H1 (cell line): ENCODE results near the gene RGS3. TPM values are rescaled to one million over a fixed set of nuclear protein-coding genes. Genes with fewer than 3 reads are reported as not detected.

Experiments
- CTCF ChIA-PET: fragments of 300-600 bp; sonication (Branson Sonifier 250); formaldehyde crosslinking; loops from one replicate; lab custom pipeline; 2021; ENCODE audit not compliant: partially characterized antibody; lab: Charles Lee
- POLR2A ChIA-PET: fragments of 300-600 bp; sonication (Branson Sonifier 250); formaldehyde crosslinking; loops from one replicate; lab custom pipeline; 2021; ENCODE audit warnings: inconsistent platforms; ENCODE audit not compliant: partially characterized antibody; lab: Charles Lee
- DNase-seq, 2 experiments: peaks; one replicate each; pipeline versions ENCODE4 v3.0.0 to v3.0.0-alpha.2; 2010 to 2022; ENCODE audit warnings: low spot score in 2 of 2, low read depth in 1 of 2, mixed read lengths in 1 of 2
- FAIRE-seq: peaks from 2 replicates; lab custom pipeline; 2011; peaks lifted over from hg19 to GRCh38; lab: Jason Lieb, UNC
- H2AFZ ChIP-seq: 2 replicates; pipeline ENCODE4 v1.8.1; 2012; ENCODE audit warnings: low read length, inconsistent platforms
- H2AK5ac ChIP-seq: 2 replicates; pipeline ENCODE4 v1.6.1; 2013; ENCODE audit warnings: low read depth, low read length
- H2BK120ac ChIP-seq: replicated peaks from 2 replicates; pipeline ENCODE3; 2013; ENCODE audit warnings: low read depth, low read length, inconsistent platforms
- H2BK12ac ChIP-seq: 2 replicates; pipeline ENCODE4 v1.6.1; 2013; ENCODE audit warnings: low read depth, low read length
- H2BK15ac ChIP-seq: 2 replicates; pipeline ENCODE4 v1.6.1; 2013; ENCODE audit warnings: low read length
- H2BK20ac ChIP-seq: 2 replicates; pipeline ENCODE4 v1.6.1; 2013; ENCODE audit warnings: low read length
- H2BK5ac ChIP-seq: 2 replicates; pipeline ENCODE4 v1.6.1; 2013; ENCODE audit warnings: low read depth, low read length
- H3K14ac ChIP-seq: 2 replicates; pipeline ENCODE4 v1.6.1; 2013; ENCODE audit warnings: inconsistent platforms; ENCODE audit not compliant: insufficient read length
- H3K18ac ChIP-seq: 2 replicates; pipeline ENCODE4 v1.6.1; 2013; ENCODE audit warnings: low read length; ENCODE audit errors: extremely low read depth
- H3K23ac ChIP-seq: 2 replicates; pipeline ENCODE4 v1.6.1; 2013; ENCODE audit warnings: inconsistent platforms; ENCODE audit not compliant: insufficient read length
- H3K23me2 ChIP-seq: 2 replicates; pipeline ENCODE4 v1.6.1; 2013; ENCODE audit warnings: low read depth, low read length
- H3K27ac ChIP-seq: 2 replicates; pipeline ENCODE4 v1.6.1; 2011; ENCODE audit warnings: low read depth, low read length, inconsistent platforms
- H3K27me3 ChIP-seq, 4 experiments: replicated peaks in 1 of 4; 1 replicate in 1 of 4; 2 replicates in 3 of 4; pipeline versions ENCODE4 v1.6.1 to v1.8.1; 2011 to 2013; ENCODE audit warnings: low read length in 3 of 4, mild to moderate bottlenecking in 3 of 4, inconsistent platforms in 2 of 4, mixed read lengths in 2 of 4, moderate library complexity in 1 of 4; ENCODE audit not compliant: control insufficient read depth in 3 of 4, insufficient read depth in 3 of 4; ENCODE audit errors: extremely low read depth in 1 of 4
- H3K36me3 ChIP-seq, 4 experiments: 2 replicates each; pipeline versions ENCODE4 v1.6.1 to v1.8.1; 2011 to 2013; ENCODE audit warnings: mild to moderate bottlenecking in 4 of 4, low read length in 3 of 4, moderate library complexity in 2 of 4, control low read depth in 1 of 4, inconsistent platforms in 1 of 4; ENCODE audit not compliant: insufficient read depth in 4 of 4, control insufficient read depth in 2 of 4
- H3K4ac ChIP-seq: replicated peaks from 2 replicates; pipeline ENCODE3; 2013; ENCODE audit warnings: low read length, low read depth, mixed read lengths, inconsistent platforms; ENCODE audit not compliant: insufficient read length
- H3K4me1 ChIP-seq, 4 experiments: replicated peaks in 1 of 4; 1 replicate in 1 of 4; 2 replicates in 3 of 4; pipeline versions ENCODE4 v1.6.1 to v1.8.1; 2011 to 2013; ENCODE audit warnings: low read length in 3 of 4, inconsistent platforms in 2 of 4, mixed read lengths in 1 of 4; ENCODE audit not compliant: insufficient read depth in 4 of 4, control insufficient read depth in 3 of 4
- H3K4me2 ChIP-seq, 2 experiments: 2 replicates each; pipeline versions ENCODE4 v1.6.1 to v1.8.1; 2011 to 2013; ENCODE audit warnings: low read depth in 2 of 2, low read length in 2 of 2, control low read depth in 1 of 2, inconsistent platforms in 1 of 2, mild to moderate bottlenecking in 1 of 2; ENCODE audit not compliant: insufficient read depth in 1 of 2
- H3K4me3 ChIP-seq, 4 experiments: fragments of 200-600, 300-600 bp in 1 of 4; sonication (generic), shearing (Covaris generic), sonication (Bioruptor Twin) in 1 of 4; 2 replicates each; pipeline versions ENCODE4 v1.5.1 to v1.8.1; 2011 to 2016; ENCODE audit warnings: low read length in 4 of 4, low read depth in 3 of 4, control low read depth in 2 of 4, inconsistent platforms in 2 of 4, mild to moderate bottlenecking in 2 of 4, mixed read lengths in 1 of 4, moderate library complexity in 1 of 4; ENCODE audit not compliant: insufficient read depth in 2 of 4; ENCODE audit errors: extremely low read depth in 1 of 4
- H3K56ac ChIP-seq: replicated peaks from 2 replicates; pipeline ENCODE3; 2013; ENCODE audit warnings: low read depth, mild to moderate bottlenecking, mixed read lengths, low read length, inconsistent platforms; ENCODE audit not compliant: insufficient read length
- H3K79me1 ChIP-seq: 2 replicates; pipeline ENCODE4 v1.6.1; 2013; ENCODE audit warnings: low read depth, low read length, control low read depth
- H3K79me2 ChIP-seq, 2 experiments: 2 replicates each; pipeline versions ENCODE4 v1.6.1 to v1.8.1; 2012 to 2013; ENCODE audit warnings: low read length in 2 of 2, mild to moderate bottlenecking in 2 of 2, inconsistent platforms in 1 of 2; ENCODE audit not compliant: insufficient read depth in 2 of 2, control insufficient read depth in 1 of 2
- H3K9ac ChIP-seq, 4 experiments: replicated peaks in 1 of 4; 1 replicate in 1 of 4; 2 replicates in 3 of 4; pipeline versions ENCODE4 v1.6.1 to v1.8.1; 2011 to 2013; ENCODE audit warnings: low read depth in 3 of 4, low read length in 3 of 4, control low read depth in 2 of 4, mild to moderate bottlenecking in 2 of 4, moderate library complexity in 2 of 4, inconsistent platforms in 1 of 4; ENCODE audit errors: extremely low read depth in 1 of 4
- H3K9me3 ChIP-seq, 2 experiments: 2 replicates each; pipeline versions ENCODE4 v1.6.1 to v1.8.1; 2012 to 2013; ENCODE audit warnings: mild to moderate bottlenecking in 2 of 2, moderate library complexity in 2 of 2, control low read depth in 1 of 2, inconsistent platforms in 1 of 2, low read depth in 1 of 2, low read length in 1 of 2, mixed read lengths in 1 of 2; ENCODE audit not compliant: insufficient read depth in 2 of 2
- H4K20me1 ChIP-seq, 2 experiments: replicated peaks in 1 of 2; 2 replicates each; pipeline versions ENCODE3 to v1.8.1; 2011 to 2013; ENCODE audit warnings: inconsistent platforms in 2 of 2, low read length in 2 of 2, mild to moderate bottlenecking in 1 of 2; ENCODE audit not compliant: insufficient read depth in 2 of 2, control insufficient read depth in 1 of 2
- H4K5ac ChIP-seq: 2 replicates; pipeline ENCODE4 v1.6.1; 2013; ENCODE audit warnings: low read length, low read depth, mixed read lengths, inconsistent platforms; ENCODE audit not compliant: insufficient read length
- H4K8ac ChIP-seq: 2 replicates; pipeline ENCODE4 v1.8.0; 2013; ENCODE audit warnings: mild to moderate bottlenecking, moderate library complexity, low read length, inconsistent platforms; ENCODE audit not compliant: insufficient read depth; ENCODE audit errors: extremely low read depth
- H4K91ac ChIP-seq: replicated peaks from 2 replicates; pipeline ENCODE3; 2013; ENCODE audit warnings: low read length, mixed read lengths, inconsistent platforms; ENCODE audit not compliant: insufficient read length
- BACH1 ChIP-seq: IDR thresholded peaks from 2 replicates; pipeline ENCODE4 v1.6.1; 2012; ENCODE audit warnings: low read length, improper control_type of control experiment
- BRCA1 ChIP-seq: IDR thresholded peaks from 2 replicates; pipeline ENCODE4 v1.6.1; 2012; ENCODE audit warnings: low read depth, low read length, improper control_type of control experiment
- CBX5 ChIP-seq: fragments of 300-800, 300-1000 bp; sonication (generic); IDR thresholded peaks from 2 replicates; pipeline ENCODE4 v1.7.1; 2016; ENCODE audit warnings: antibody characterized with exemption, low read length, low read depth
- CBX8 ChIP-seq: fragments of 300-800, 300-1000 bp; sonication (generic); IDR thresholded peaks from 2 replicates; pipeline ENCODE4 v1.7.1; 2016; ENCODE audit warnings: low read depth, low read length, borderline replicate concordance
- HDAC6 ChIP-seq: IDR thresholded peaks from one replicate; pipeline ENCODE4 v1.7.1; 2012; ENCODE audit warnings: low read depth, mild to moderate bottlenecking, inconsistent platforms, low read length, moderate library complexity
- KDM5A ChIP-seq: fragments of 200-600 bp; IDR thresholded peaks from 2 replicates; pipeline ENCODE4 v1.7.1; 2012; ENCODE audit warnings: mild to moderate bottlenecking, low read length, inconsistent platforms, mixed read lengths
- PHF8 ChIP-seq: fragments of 200-600 bp; sonication (generic); conservative IDR thresholded peaks from 2 replicates; pipeline ENCODE4 v1.7.1; 2012; ENCODE audit warnings: low read depth, mild to moderate bottlenecking, inconsistent platforms, low read length, moderate library complexity
- SAP30 ChIP-seq: fragments of 300-600 bp; sonication (generic); IDR thresholded peaks from 2 replicates; pipeline ENCODE4 v1.7.1; 2012; ENCODE audit warnings: low read length, moderate library complexity, mild to moderate bottlenecking, inconsistent platforms; ENCODE audit not compliant: insufficient read depth, insufficient replicate concordance
- SIX5 ChIP-seq: IDR thresholded peaks from 2 replicates; pipeline ENCODE4 v1.6.1; 2011; ENCODE audit warnings: mild to moderate bottlenecking, low read depth, low read length
- TAF1 ChIP-seq: IDR thresholded peaks from 2 replicates; pipeline ENCODE4 v1.6.1; 2011; ENCODE audit warnings: mild to moderate bottlenecking, low read depth, low read length
- ZNF274 ChIP-seq: IDR thresholded peaks from 2 replicates; pipeline ENCODE4 v1.7.0; 2012; ENCODE audit warnings: low read length, borderline replicate concordance; ENCODE audit errors: extremely low read depth
- WGBS, 2 experiments: shearing (Covaris generic) in 1 of 2; methylation state at CpG; one replicate each; pipeline versions ENCODE4 v1.1.6 to v1.1.7; 2013 to 2015; ENCODE audit warnings: low lambda C conversion rate in 2 of 2, mixed read lengths in 2 of 2, inconsistent platforms in 1 of 2, low coverage in 1 of 2, missing lambda C conversion rate in 1 of 2; ENCODE audit not compliant: insufficient replicate concordance in 2 of 2, insufficient coverage in 1 of 2, insufficient read length in 1 of 2; ENCODE audit errors: extremely low coverage in 1 of 2, missing lambda C conversion rate in 1 of 2; 5-methylcytosine and 5-hydroxymethylcytosine counted together
- polyA plus RNA-seq, 7 experiments: library from polyadenylated mRNA; depleted of rRNA in 3 of 7; stranded (reverse) in 5 of 7; unstranded in 2 of 7; fragments of >200 nt in 5 of 7; fragments of 200-250 nt in 2 of 7; gene quantifications; 1 replicate in 5 of 7; 2 replicates in 1 of 7; 4 replicates in 1 of 7; pipeline versions ENCODE4 v1.2.1 to v1.2.3, GENCODE V29; 2011 to 2013; ENCODE audit warnings: missing spikeins in 2 of 7, mixed read lengths in 2 of 7
- total RNA-seq: library from RNA; stranded (reverse); fragmentation: NEBNext Ultra II Directional; extraction: Animal tissue kit (Norgen Biotek cat#: 25700); gene quantifications from 2 replicates; pipeline ENCODE4 v1.2.1, GENCODE V29; 2021
- TF ChIP-seq, protein P1 (sequence below), 3 experiments: IDR thresholded peaks; 1 replicate in 2 of 3; 2 replicates in 1 of 3; pipeline versions ENCODE4 v1.5.1 to v1.6.1; 2011; ENCODE audit warnings: low read length in 3 of 3, mild to moderate bottlenecking in 3 of 3, inconsistent platforms in 2 of 3, low read depth in 1 of 3, moderate library complexity in 1 of 3; ENCODE audit not compliant: insufficient read depth in 1 of 3; ENCODE audit errors: control extremely low read depth in 1 of 3

Gene RGS3
- total and polyA plus RNA-seq, 2 of the 8 experiments (the other 6 are each of a cell fraction or from before 2014, with no cell fraction given), result 12.6 to 18.2 TPM

DNA sequence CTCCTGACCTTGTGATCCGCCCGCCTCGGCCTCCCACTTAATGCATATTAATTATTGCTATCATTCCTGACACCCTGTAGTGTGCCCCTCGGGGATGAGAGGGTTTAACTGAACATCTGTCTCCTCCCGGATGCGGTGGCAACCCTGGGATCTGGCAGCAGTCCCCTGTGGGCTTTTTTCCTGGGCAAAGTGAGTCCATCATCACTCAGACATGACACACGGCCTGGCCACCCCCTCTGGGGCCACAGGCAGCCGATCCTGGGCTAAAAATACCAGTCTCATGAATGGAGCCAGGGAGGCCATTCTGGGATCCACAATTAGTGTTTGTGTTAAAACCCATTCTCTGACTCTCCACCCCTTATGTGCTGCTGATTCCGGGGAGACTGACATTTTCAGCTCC lies 161.2 kb downstream of the RGS3 start:
- H3K4me1 ChIP-seq, result peaks cover 6 to 23% (median 18%) of the 10 kb centered on the region in 4 experiments

More for the DNA sequence above, 161.2 kb downstream of the RGS3 start:
- Histone ChIP-seq H4K8ac (no peak overlapping the region), H2BK15ac (no peak overlapping the region), H3K27ac (no peak overlapping the region), H3K4ac (no peak overlapping the region), H3K27me3 (peaks cover 0 to 2% (median 0%) of the 10 kb centered on the region in 4 experiments; a peak in 4 of 7 replicates), H3K14ac (no peak overlapping the region), H3K79me1 (no peaks in the 10 kb centered on the region), H2BK20ac (0 out of 2 replicates have a peak overlapping the region, but pooled peaks have one; percentile 3), H2BK5ac (no peak overlapping the region), H3K4me3 (no peak overlapping the region), H3K9me3 (no peaks in the 10 kb centered on the region), H2AFZ (no peak overlapping the region), H3K23me2 (no peaks in the 10 kb centered on the region), H2BK120ac (no peak overlapping the region), H2BK12ac (no peak overlapping the region), H3K18ac (no peak overlapping the region), H4K91ac (no peak overlapping the region), H3K4me2 (no peak overlapping the region), H4K5ac (no peak overlapping the region), H4K20me1 (no peaks in the 10 kb centered on the region), H3K23ac (no peak overlapping the region), H3K9ac (no peak overlapping the region), H3K36me3 (no peaks in the 10 kb centered on the region), H3K79me2 (no peaks in the 10 kb centered on the region), H2AK5ac (no peak overlapping the region), H3K56ac (no peak overlapping the region)
- DNase-seq (no peak), FAIRE-seq (no peak)
- TF ChIP-seq HDAC6, result no peak
- no peak for TF ChIP-seq CBX8
- TF ChIP-seq SAP30, result no peak
- no peak for TF ChIP-seq CBX5
- no peak for TF ChIP-seq ZNF274
- TF ChIP-seq, protein P1, sequence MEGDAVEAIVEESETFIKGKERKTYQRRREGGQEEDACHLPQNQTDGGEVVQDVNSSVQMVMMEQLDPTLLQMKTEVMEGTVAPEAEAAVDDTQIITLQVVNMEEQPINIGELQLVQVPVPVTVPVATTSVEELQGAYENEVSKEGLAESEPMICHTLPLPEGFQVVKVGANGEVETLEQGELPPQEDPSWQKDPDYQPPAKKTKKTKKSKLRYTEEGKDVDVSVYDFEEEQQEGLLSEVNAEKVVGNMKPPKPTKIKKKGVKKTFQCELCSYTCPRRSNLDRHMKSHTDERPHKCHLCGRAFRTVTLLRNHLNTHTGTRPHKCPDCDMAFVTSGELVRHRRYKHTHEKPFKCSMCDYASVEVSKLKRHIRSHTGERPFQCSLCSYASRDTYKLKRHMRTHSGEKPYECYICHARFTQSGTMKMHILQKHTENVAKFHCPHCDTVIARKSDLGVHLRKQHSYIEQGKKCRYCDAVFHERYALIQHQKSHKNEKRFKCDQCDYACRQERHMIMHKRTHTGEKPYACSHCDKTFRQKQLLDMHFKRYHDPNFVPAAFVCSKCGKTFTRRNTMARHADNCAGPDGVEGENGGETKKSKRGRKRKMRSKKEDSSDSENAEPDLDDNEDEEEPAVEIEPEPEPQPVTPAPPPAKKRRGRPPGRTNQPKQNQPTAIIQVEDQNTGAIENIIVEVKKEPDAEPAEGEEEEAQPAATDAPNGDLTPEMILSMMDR (IDR thresholded peaks at IDR 0.05; ENCODE audit: control extremely low read depth in 1 of 3, insufficient read depth in 1 of 3, low read depth in 1 of 3, low read length in 3 of 3), result no peak
- TF ChIP-seq BACH1, result no peak
- no peak for TF ChIP-seq SIX5
- no peak for TF ChIP-seq KDM5A
- TF ChIP-seq BRCA1, result no peak
- TF ChIP-seq PHF8, result no peak
- no peak for TF ChIP-seq TAF1
- ChIA-PET CTCF (interaction anchor here (0.7 to 14.3 kb wide), 8 partner anchors 12 to 458 kb away, joined by 3 to 130 read pairs (median 6); no protein-coding TSS in a partner anchor), POLR2A (interaction anchor here (1.0 to 2.4 kb wide), 4 partner anchors 9 to 26 kb away, joined by 4 to 9 read pairs (median 6); no protein-coding TSS in a partner anchor)
- 81% methylated on average over 9 of the region's 9 CpGs; no CpG with 5 or more reads in 1 of the 2 experiments for WGBS, 2 experiments
